ENCODE results near the gene FIGNL1.

The FIGNL1 gene

DNA sequence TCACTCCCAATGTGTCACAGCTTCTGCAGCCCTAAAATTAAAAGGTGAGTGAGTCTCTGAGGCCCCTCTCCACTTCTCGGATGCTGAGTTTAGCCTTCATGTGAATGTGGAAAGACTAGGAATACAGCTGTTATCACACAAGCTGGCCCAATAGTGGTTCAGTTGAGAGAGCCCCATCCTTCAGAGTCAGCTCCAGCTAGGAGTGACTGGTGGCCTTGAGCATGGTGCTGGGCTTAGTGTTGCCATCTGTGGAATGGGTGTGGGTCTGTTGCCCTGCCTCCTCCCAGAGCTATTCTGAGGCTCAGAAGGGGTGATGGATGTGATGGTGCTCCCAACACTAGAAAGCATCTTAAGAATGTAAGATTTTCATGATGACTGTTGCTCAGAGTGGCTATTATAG is 55.8 kb downstream of the FIGNL1 start:
- DNase-seq (ENCODE audit: low read depth), result no peak
- TF ChIP-seq MYC (IDR thresholded peaks at IDR 0.05; ENCODE audit: low read depth, low read length) (no peak), POLR2A (IDR thresholded peaks at IDR 0.05; ENCODE audit: extremely low read depth, insufficient read length) (no peak)
- TF ChIP-seq, protein P1, sequence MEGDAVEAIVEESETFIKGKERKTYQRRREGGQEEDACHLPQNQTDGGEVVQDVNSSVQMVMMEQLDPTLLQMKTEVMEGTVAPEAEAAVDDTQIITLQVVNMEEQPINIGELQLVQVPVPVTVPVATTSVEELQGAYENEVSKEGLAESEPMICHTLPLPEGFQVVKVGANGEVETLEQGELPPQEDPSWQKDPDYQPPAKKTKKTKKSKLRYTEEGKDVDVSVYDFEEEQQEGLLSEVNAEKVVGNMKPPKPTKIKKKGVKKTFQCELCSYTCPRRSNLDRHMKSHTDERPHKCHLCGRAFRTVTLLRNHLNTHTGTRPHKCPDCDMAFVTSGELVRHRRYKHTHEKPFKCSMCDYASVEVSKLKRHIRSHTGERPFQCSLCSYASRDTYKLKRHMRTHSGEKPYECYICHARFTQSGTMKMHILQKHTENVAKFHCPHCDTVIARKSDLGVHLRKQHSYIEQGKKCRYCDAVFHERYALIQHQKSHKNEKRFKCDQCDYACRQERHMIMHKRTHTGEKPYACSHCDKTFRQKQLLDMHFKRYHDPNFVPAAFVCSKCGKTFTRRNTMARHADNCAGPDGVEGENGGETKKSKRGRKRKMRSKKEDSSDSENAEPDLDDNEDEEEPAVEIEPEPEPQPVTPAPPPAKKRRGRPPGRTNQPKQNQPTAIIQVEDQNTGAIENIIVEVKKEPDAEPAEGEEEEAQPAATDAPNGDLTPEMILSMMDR (IDR thresholded peaks at IDR 0.05; ENCODE audit: low read depth, low read length), result no peak
- TF ChIP-seq, protein P2, sequence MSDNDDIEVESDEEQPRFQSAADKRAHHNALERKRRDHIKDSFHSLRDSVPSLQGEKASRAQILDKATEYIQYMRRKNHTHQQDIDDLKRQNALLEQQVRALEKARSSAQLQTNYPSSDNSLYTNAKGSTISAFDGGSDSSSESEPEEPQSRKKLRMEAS (IDR thresholded peaks at IDR 0.05; ENCODE audit: low read depth, low read length), result no peak
- no peak overlapping the region for H3K4me3 ChIP-seq (ENCODE audit: low read depth, low read length)
